HG02759 (cell line): ENCODE measurements around the gene SGCD.
"Not testable (repeated sequence)": the region's sequence is repeated elsewhere in the genome, so short reads cannot be mapped to it uniquely, and the experiment has no call there.

ENCODE experiments used
- ATAC-seq: cut with Tn5 transposase; IDR thresholded peaks from one replicate; pipeline ENCODE4 v1.9.1; 2021; ENCODE audit warnings: mild to moderate bottlenecking, moderate library complexity; ENCODE audit not compliant: unreplicated experiment

The SGCD gene

DNA sequence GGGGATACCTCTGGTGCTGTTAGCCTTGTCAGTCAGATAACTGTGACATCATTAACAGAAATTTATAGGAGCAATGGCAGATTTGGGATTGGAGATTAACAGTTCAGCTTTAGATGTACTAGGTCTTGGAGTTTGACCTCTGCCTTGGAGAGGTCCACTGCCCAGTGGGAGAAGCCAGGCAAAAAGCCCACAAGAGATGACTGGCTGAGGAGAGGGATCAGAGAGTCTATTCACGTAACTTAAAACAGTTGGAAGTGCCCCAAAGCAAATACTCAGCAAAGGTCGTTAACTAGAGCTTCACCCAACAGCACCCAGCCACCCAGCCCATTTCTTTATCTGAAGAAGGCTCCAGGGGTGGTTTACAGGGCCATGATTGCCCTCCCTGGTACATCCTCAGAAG is 290.5 kb downstream of the SGCD start:
- no peak for ATAC-seq

DNA sequence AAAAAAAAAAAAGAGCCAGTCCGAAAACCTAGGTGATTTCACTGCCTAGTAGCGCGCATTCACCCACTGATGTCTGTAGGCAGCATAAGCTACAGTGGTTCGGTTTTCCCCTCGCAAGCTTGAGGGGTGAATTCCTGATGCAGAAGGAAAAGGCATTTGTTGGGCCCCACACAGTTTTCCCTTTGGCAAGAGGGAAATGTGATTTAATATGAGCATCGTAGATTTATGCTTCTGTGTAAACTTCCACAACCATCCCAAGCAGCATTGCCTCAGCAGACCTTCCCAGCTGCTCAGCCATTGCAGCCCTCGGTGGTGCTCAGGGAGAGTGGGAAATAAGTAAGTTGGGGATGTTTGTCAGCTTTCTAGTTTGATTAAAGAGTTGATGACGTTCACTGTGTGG is 291.6 kb downstream of the SGCD start:
- ATAC-seq, result no peak

DNA sequence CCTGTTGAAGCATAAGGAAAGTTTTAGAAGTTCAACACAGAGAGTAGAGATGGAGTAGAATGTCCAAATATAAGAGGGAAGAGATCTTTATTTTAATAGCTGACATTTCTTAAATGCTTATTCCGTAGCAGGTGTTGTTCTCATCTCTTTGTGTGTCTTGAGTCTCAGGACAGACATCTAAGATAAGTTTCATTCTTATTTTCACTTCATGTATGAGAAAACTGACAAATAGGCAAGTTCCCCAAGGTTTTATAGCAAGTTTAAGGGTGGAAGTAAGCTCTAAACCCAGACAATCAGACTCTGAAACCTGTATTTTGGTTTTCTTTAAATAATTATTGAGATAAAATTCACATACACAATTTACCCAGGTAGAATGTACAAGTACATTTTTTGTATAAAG is 294.8 kb downstream of the SGCD start:
- no peak for ATAC-seq

- no peak for ATAC-seq
Measured at GRCh38 chr5:156623381-156624040, 296.5 kb downstream of the SGCD start.

- ATAC-seq, result no peak
Measured at GRCh38 chr5:156624686-156625085, 297.7 kb downstream of the SGCD start.

GRCh38 chr5:156628421-156628820 is 301.5 kb downstream of the SGCD start:
- no peak for ATAC-seq

DNA sequence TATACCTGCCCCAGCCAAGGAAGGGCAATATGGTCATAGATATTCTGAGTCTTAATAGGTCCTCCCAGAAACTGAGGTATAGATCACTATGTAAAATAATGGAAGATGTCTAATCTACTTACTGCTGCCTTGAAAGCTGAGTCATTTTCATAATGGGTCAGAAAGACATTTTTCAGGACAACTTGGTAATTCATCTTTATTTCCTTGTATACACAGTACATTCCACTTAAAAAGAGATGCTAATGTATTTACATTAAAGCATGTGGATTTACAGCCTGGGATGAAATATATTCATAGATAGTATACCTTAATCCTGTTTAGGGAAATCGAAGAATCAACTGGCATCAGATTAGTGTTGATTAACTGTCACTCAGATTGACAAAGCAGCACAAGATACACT is 304.0 kb downstream of the SGCD start:
- ATAC-seq, result no peak

DNA sequence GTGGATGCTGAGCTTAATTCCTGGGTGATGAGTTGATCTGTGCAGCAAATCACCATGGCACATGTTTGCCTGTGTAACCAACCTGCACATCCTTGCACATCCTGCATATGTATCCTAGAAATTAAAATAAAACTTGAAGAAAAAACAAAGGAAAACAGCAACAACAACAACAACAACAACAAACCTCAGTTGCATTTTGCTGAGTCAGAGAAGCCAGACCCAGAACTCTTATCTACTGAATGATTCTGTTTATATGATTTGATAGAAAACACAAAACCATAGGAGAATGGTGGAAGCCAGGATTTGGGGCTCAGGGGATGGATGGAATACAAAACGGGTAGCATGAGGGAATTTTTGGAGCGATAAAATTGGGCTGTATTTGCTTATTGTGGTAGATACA is 307.3 kb downstream of the SGCD start:
- no peak for ATAC-seq

- ATAC-seq, result no peak
Measured at GRCh38 chr5:156640691-156641241, 313.8 kb downstream of the SGCD start.

DNA sequence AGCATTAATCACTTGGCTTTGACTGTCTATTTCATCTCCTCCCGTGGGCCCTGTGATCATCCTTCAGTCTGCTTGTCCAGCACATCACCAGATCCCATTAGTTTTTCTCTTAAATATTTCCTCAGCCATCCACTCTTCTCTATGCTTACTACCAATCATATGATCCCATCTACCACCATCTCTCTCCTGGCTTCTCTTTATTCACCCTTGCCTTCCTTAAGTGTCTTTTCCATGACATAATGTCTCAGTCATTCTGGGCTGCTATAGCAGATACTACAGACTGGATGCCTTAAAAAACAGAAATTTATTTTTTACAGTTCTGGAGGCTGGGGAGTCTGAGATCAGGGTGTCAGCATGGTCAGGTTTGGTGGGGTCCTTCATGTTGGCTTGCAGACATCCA is 314.7 kb downstream of the SGCD start:
- no peak for ATAC-seq

GRCh38 chr5:156647034-156647451 is 320.1 kb downstream of the SGCD start:
- ATAC-seq, result no peak

- ATAC-seq, result no peak
Measured at GRCh38 chr5:156654444-156654843, 327.5 kb downstream of the SGCD start.

DNA sequence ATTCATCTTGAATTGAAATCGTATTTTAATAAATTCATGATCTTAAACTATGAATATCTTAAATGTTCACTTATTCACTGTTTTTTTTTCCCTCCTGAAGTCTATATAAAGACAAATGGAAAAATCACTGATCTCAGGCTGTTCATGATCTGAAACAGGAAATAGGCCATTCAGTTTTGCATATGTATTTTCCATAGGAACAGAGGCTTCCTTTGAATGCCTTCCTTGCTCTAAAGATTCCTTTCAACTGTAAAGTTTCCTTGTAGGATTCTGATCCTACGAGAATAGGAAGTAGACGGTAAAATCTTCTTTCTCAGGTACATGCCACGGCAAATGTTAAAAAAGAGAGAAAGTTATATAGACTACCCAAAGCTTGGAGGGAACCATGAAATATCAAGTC is 328.8 kb downstream of the SGCD start:
- ATAC-seq, result no peak

GRCh38 chr5:156664832-156665231 is 337.9 kb downstream of the SGCD start:
- ATAC-seq, result not testable (repeated sequence)

GRCh38 chr5:156666686-156667085 is 339.7 kb downstream of the SGCD start:
- ATAC-seq, result not testable (repeated sequence)

DNA sequence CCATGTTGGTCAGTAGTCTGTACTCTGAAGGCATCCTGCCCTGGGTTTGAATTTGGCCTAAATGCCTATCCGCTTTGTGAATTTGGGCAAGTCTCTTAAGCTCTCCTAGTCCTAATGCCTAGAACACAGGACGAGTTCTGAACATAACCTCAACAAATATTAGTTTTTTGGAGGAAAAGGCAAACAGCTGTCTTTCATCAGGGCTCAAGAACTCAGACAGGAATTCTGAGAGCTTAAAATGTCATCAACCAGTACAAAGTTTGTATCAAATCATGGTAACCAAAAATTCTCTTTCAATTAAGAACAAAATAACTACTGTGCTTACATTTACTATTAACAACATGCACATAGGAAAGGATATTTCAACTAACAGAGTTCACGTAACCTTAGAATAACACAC is 340.7 kb downstream of the SGCD start:
- no peak for ATAC-seq

DNA sequence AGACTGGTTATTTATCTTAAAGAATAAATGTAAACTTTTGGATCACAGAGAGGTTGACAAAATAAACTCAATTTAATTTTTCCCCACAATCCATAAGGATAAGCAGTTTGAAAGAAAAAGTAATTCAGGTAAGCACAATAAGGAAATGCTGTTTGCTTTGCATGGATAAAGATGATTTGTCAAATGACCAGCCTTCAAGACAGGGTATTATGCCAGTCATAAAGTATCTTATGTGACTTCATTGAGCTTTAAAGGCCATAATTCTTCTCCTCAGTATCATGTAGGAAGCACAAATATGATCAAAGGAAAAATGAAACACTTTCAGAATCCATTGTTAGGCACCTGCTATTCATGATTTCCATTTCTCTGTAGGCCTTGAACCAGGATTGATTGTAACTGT is 342.5 kb downstream of the SGCD start:
- no peak for ATAC-seq

GRCh38 chr5:156670615-156671014 is 343.7 kb downstream of the SGCD start:
- no peak for ATAC-seq

DNA sequence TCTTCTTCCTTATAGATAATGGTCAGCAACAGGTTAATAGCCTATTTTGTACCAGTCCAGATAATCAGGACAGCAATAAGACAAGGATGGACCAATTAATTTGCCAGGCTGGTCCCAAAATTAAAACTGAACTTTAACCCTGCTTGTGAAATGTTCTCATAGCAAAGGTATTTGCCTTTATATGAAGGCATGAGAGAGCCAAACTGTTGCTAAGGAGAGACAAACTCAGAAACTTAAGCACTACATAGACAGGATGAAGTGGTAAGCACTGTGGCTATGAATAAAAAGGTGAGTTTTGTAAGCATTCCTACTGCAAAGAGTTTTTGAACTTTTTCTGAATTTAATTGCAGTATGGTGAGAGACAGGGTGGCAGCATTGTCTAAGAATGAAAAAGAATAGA is 348.4 kb downstream of the SGCD start:
- ATAC-seq, result no peak

- no peak for ATAC-seq
Measured at GRCh38 chr5:156677963-156678362, 351.0 kb downstream of the SGCD start.

DNA sequence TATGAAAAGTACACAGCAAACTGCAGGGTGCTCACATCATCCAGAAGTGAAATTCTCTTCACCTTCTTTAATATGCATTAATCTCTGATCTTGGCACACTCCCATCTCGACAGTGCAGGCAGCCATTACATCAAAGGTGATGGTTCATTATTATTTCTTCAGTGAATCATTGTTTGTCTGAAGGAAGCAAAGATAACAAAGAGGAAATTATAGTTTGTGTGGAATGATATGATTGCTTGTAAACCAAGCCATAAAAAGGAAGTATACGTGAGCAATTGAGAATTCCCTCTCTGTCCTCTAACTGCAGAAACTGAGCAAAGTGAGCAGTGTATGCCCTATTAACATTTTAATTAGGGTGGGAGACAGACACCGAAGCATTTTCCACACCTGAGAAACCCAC is 351.5 kb downstream of the SGCD start:
- no peak for ATAC-seq

- ATAC-seq, result no peak
Measured at GRCh38 chr5:156680831-156681230, 353.9 kb downstream of the SGCD start.

DNA sequence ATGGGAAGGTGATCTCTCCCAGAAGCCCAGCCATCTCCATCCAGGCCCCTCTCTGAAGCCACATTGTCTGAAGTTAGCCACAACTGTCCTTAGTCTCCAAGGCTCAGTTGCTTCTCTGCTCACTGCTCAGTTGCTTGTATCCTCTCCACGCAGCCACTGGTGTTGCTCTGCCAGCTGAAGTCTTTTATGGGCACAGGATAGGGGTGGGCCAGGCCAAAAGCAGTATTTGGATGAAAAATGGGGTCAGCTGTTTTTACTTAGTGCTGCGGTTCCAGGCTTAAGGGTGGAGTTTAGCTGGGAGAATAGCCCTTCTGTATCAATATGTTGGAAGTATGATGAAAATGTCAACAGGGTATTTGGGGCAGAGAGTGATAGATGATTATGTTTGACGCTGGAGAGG is 354.3 kb downstream of the SGCD start:
- no peak for ATAC-seq
